IMR-90 (cell line): ENCODE data around the gene CD34. TPM values are rescaled to one million over a fixed set of nuclear protein-coding genes. Genes with fewer than 3 reads are reported as not detected.

Experiments
- ATAC-seq: fragments of 200-7000 bp; cut with Tn5 transposase; 2 replicates; pipeline ENCODE4 v1.9.1; 2020; ENCODE audit warnings: low read depth, mild to moderate bottlenecking, moderate library complexity
- BruUV-seq: library from RNA; stranded (reverse); fragments of 400-500 nt; replicated peaks from 2 replicates; lab custom pipeline; 2021; lab: Mats Ljungman, UMichigan
- CTCF ChIA-PET: fragments of 300-600 bp; formaldehyde crosslinking; extraction: SDS; loops from one replicate; lab custom pipeline; 2021; ENCODE audit warnings: antibody characterized with exemption; lab: Yijun Ruan, JAX
- POLR2A ChIA-PET: fragments of 300-600 bp; sonication (Branson Sonifier 250); formaldehyde crosslinking; loops from one replicate; lab custom pipeline; 2022; ENCODE audit warnings: antibody characterized with exemption; ENCODE audit not compliant: unreplicated experiment; lab: Charles Lee
- DNase-seq: peaks from one replicate; pipeline ENCODE4 v3.0.0; 2013
- H2AFZ ChIP-seq: replicated peaks from 2 replicates; pipeline ENCODE3; 2013; ENCODE audit warnings: low read length, mild to moderate bottlenecking; ENCODE audit not compliant: poor library complexity
- H2AK5ac ChIP-seq: 2 replicates; pipeline ENCODE4 v1.6.1; 2013; ENCODE audit warnings: low read depth, low read length, inconsistent platforms
- H2AK9ac ChIP-seq: replicated peaks from 2 replicates; pipeline ENCODE3; 2013; ENCODE audit warnings: mild to moderate bottlenecking, low read depth, low read length, moderate library complexity; ENCODE audit not compliant: poor library complexity
- H2BK120ac ChIP-seq: 2 replicates; pipeline ENCODE4 v1.6.1; 2013; ENCODE audit warnings: low read depth, low read length, inconsistent platforms
- H2BK15ac ChIP-seq: 3 replicates; pipeline ENCODE4 v1.6.1; 2013; ENCODE audit warnings: low read depth, low read length, inconsistent platforms
- H2BK20ac ChIP-seq: 2 replicates; pipeline ENCODE4 v1.6.1; 2013; ENCODE audit warnings: low read depth, mild to moderate bottlenecking, inconsistent platforms, low read length, moderate library complexity
- H2BK5ac ChIP-seq: 2 replicates; pipeline ENCODE4 v1.6.1; 2013; ENCODE audit warnings: mild to moderate bottlenecking, low read depth, low read length, inconsistent platforms; ENCODE audit not compliant: poor library complexity, severe bottlenecking
- H3K14ac ChIP-seq: replicated peaks from 2 replicates; pipeline ENCODE4 v1.6.1; 2013; ENCODE audit warnings: low read depth, low read length, inconsistent platforms
- H3K18ac ChIP-seq: 2 replicates; pipeline ENCODE4 v1.6.1; 2013; ENCODE audit warnings: low read depth, low read length, control low read depth
- H3K23ac ChIP-seq: 2 replicates; pipeline ENCODE4 v1.6.1; 2013; ENCODE audit warnings: low read depth, low read length, inconsistent platforms
- H3K27ac ChIP-seq: 2 replicates; pipeline ENCODE4 v1.5.1; 2013; ENCODE audit warnings: mild to moderate bottlenecking, control low read depth, low read length; ENCODE audit not compliant: insufficient read depth
- H3K27me3 ChIP-seq: 2 replicates; pipeline ENCODE4 v1.6.1; 2013; ENCODE audit warnings: low read length; ENCODE audit not compliant: control insufficient read depth, insufficient read depth
- H3K36me3 ChIP-seq: 2 replicates; pipeline ENCODE4 v1.6.1; 2013; ENCODE audit warnings: low read length, mixed read lengths; ENCODE audit not compliant: control insufficient read depth, insufficient read depth
- H3K4ac ChIP-seq: 2 replicates; pipeline ENCODE4 v1.6.1; 2013; ENCODE audit warnings: low read depth, low read length, inconsistent platforms
- H3K4me1 ChIP-seq: 2 replicates; pipeline ENCODE4 v1.6.1; 2013; ENCODE audit warnings: low read length, mixed read lengths; ENCODE audit not compliant: control insufficient read depth, insufficient read depth
- H3K4me2 ChIP-seq: 2 replicates; pipeline ENCODE4 v1.6.1; 2013; ENCODE audit warnings: low read depth, mild to moderate bottlenecking, control low read depth, low read length, moderate library complexity
- H3K4me3 ChIP-seq: 2 replicates; pipeline ENCODE4 v1.5.1; 2013; ENCODE audit warnings: low read depth, mild to moderate bottlenecking, control low read depth, low read length, moderate library complexity; ENCODE audit not compliant: insufficient read depth
- H3K56ac ChIP-seq: 2 replicates; pipeline ENCODE4 v1.6.1; 2013; ENCODE audit warnings: low read length, inconsistent platforms; ENCODE audit not compliant: insufficient read depth; ENCODE audit errors: extremely low read depth
- H3K79me1 ChIP-seq, 2 experiments: 2 replicates each; pipeline ENCODE4 v1.6.1; 2013; ENCODE audit warnings: low read length in 2 of 2, inconsistent platforms in 1 of 2, low read depth in 1 of 2
- H3K9ac ChIP-seq: 2 replicates; pipeline ENCODE4 v1.6.1; 2013; ENCODE audit warnings: low read depth, low read length, control low read depth
- H3K9me1 ChIP-seq: 2 replicates; pipeline ENCODE4 v1.6.1; 2013; ENCODE audit warnings: low read length, inconsistent platforms; ENCODE audit not compliant: insufficient read depth
- H3K9me3 ChIP-seq: 2 replicates; pipeline ENCODE4 v1.6.1; 2013; ENCODE audit warnings: low read length; ENCODE audit not compliant: control insufficient read depth, insufficient read depth
- H4K20me1 ChIP-seq: 2 replicates; pipeline ENCODE4 v1.6.1; 2013; ENCODE audit warnings: low read length, inconsistent platforms; ENCODE audit not compliant: insufficient read depth
- H4K5ac ChIP-seq: 2 replicates; pipeline ENCODE4 v1.6.1; 2013; ENCODE audit warnings: mild to moderate bottlenecking, low read depth, low read length, control low read depth
- H4K8ac ChIP-seq, 2 experiments: 2 replicates each; pipeline ENCODE4 v1.6.1; 2013; ENCODE audit warnings: low read depth in 2 of 2, low read length in 2 of 2, control low read depth in 1 of 2, inconsistent platforms in 1 of 2
- H4K91ac ChIP-seq: 2 replicates; pipeline ENCODE4 v1.6.1; 2013; ENCODE audit warnings: low read depth, low read length, inconsistent platforms; ENCODE audit not compliant: insufficient read depth
- BHLHE40 ChIP-seq: fragments of 150-350 bp; IDR thresholded peaks from 2 replicates; pipeline ENCODE4 v1.6.1; 2016; ENCODE audit warnings: mild to moderate bottlenecking, low read depth, low read length
- CEBPB ChIP-seq: IDR thresholded peaks from 2 replicates; pipeline ENCODE4 v1.6.1; 2012; ENCODE audit warnings: low read depth, low read length, improper control_type of control experiment
- CTCF ChIP-seq: conservative IDR thresholded peaks from 2 replicates; pipeline ENCODE4 v1.5.1; 2012; ENCODE audit warnings: mild to moderate bottlenecking, low read depth, low read length, improper control_type of control experiment
- ELK1 ChIP-seq: fragments of 150-350 bp; IDR thresholded peaks from 2 replicates; pipeline ENCODE4 v1.6.1; 2016; ENCODE audit warnings: low read depth, mild to moderate bottlenecking, low read length, moderate library complexity, borderline replicate concordance
- MAFK ChIP-seq: IDR thresholded peaks from 2 replicates; pipeline ENCODE4 v1.6.1; 2012; ENCODE audit warnings: low read depth, low read length, improper control_type of control experiment
- MAZ ChIP-seq: IDR thresholded peaks from 2 replicates; pipeline ENCODE4 v1.6.1; 2012; ENCODE audit warnings: low read depth, mild to moderate bottlenecking, low read length, improper control_type of control experiment, moderate library complexity, borderline replicate concordance
- MXI1 ChIP-seq: IDR thresholded peaks from 2 replicates; pipeline ENCODE4 v1.6.1; 2012; ENCODE audit warnings: low read depth, mild to moderate bottlenecking, low read length, moderate library complexity, borderline replicate concordance
- NFE2L2 ChIP-seq: fragments of 150-350 bp; IDR thresholded peaks from 2 replicates; pipeline ENCODE4 v1.6.1; 2016; ENCODE audit warnings: low read depth, mild to moderate bottlenecking, low read length
- POLR2A ChIP-seq: IDR thresholded peaks from 2 replicates; pipeline ENCODE4 v1.6.1; 2012; ENCODE audit warnings: mild to moderate bottlenecking, low read depth, low read length
- RAD21 ChIP-seq: IDR thresholded peaks from 2 replicates; pipeline ENCODE4 v1.6.1; 2012; ENCODE audit warnings: low read length, improper control_type of control experiment
- RFX5 ChIP-seq: IDR thresholded peaks from 2 replicates; pipeline ENCODE4 v1.8.0; 2012; ENCODE audit warnings: low read depth, mild to moderate bottlenecking, low read length, moderate library complexity
- SMC3 ChIP-seq: fragments of 150-350 bp; IDR thresholded peaks from 2 replicates; pipeline ENCODE4 v1.6.1; 2016; ENCODE audit warnings: low read depth, mild to moderate bottlenecking, antibody characterized with exemption, low read length, moderate library complexity
- WGBS, 2 experiments: methylation state at CpG; one replicate each; pipeline versions ENCODE4 v1.1.5 to v1.1.7; 2013; ENCODE audit warnings: missing lambda C conversion rate in 2 of 2; ENCODE audit not compliant: insufficient read length in 1 of 2; ENCODE audit errors: extremely low coverage in 2 of 2; 5-methylcytosine and 5-hydroxymethylcytosine counted together
- dilution Hi-C: fragments of 300-500 bp; cut with HindIII; formaldehyde crosslinking; loops from one replicate; pipeline ENCODE4 v1.14.3; 2018; ENCODE audit warnings: low sequenced_read_pairs; ENCODE audit not compliant: unreplicated experiment
- in situ Hi-C: fragments of 300-500 bp; cut with MboI; formaldehyde crosslinking; loops from 3 replicates; pipeline ENCODE4 v1.14.3; 2019; ENCODE audit warnings: low sequenced_read_pairs, inconsistent platforms, mixed read lengths
- intact Hi-C: fragments of 100-400 bp; cut with micrococcal nuclease; formaldehyde crosslinking; loops from 2 replicates; pipeline ENCODE4 v1.10.0; 2022
- polyA plus RNA-seq, 3 experiments: library from polyadenylated mRNA; depleted of rRNA; stranded (reverse); fragments of >200 nt; gene quantifications; 2 replicates each; pipeline ENCODE4 v1.2.3, GENCODE V29; 2012; ENCODE audit warnings: low replicate concordance in 1 of 3
- total RNA-seq: library from RNA; depleted of rRNA; stranded (reverse); fragments of >200 nt; gene quantifications from 2 replicates; pipeline ENCODE4 v1.2.3, GENCODE V29; 2012

The CD34 gene
- total and polyA plus RNA-seq, 2 of the 4 experiments (the other 2 are of a cell fraction) = 0.14 TPM; not detected in 1

GRCh38 chr1:207838156-207839082 lies 72.5 kb downstream of the CD34 start:
- Histone ChIP-seq H3K4me1 (no peaks in the 10 kb centered on the region; the same call in 1 of the 2 replicates), H3K9ac (no peak overlapping the region), H4K5ac (no peak overlapping the region), H4K20me1 (no peaks in the 10 kb centered on the region), H4K8ac (no peak overlapping the region), H2AFZ (no peak overlapping the region), H3K27me3 (no peaks in the 10 kb centered on the region), H3K9me1 (peaks cover 4% of the 10 kb centered on the region), H2AK9ac (no peak overlapping the region), H3K4me2 (no peak overlapping the region), H4K91ac (no peak overlapping the region), H2BK120ac (no peak overlapping the region), H3K14ac (no peak overlapping the region), H2BK20ac (no peak overlapping the region), H3K4ac (no peak overlapping the region), H3K36me3 (no peaks in the 10 kb centered on the region), H3K4me3 (no peak overlapping the region), H2BK15ac (no peak overlapping the region), H2AK5ac (no peak overlapping the region), H3K9me3 (no peaks in the 10 kb centered on the region), H3K56ac (no peak overlapping the region), H3K23ac (no peak overlapping the region), H3K18ac (no peak overlapping the region), H3K27ac (no peak overlapping the region), H3K79me1 (peaks cover 3 to 17% of the 10 kb centered on the region in 2 experiments; a peak in 2 of 4 replicates), H2BK5ac (no peak overlapping the region)
- ATAC-seq (no peak), DNase-seq (no peak)
- POLR2A ChIA-PET = no interaction called here
- intact Hi-C loops (no loop called here), dilution Hi-C loops (no loop called here), in situ Hi-C loops (no loop called here)
- TF ChIP-seq CTCF (no peak), SMC3 (no peak), MXI1 (no peak), POLR2A (no peak), MAFK (no peak), RAD21 (no peak), CEBPB (no peak), MAZ (no peak), RFX5 (no peak), NFE2L2 (no peak), ELK1 (no peak), BHLHE40 (no peak)
- CTCF ChIA-PET = interaction anchor here (0.9 kb wide), 1 partner anchor 11 kb away, joined by 6 read pairs; no protein-coding TSS in a partner anchor
- WGBS, 2 experiments = 97% methylated on average over 3 of the region's 15 CpGs; no CpG with 5 or more reads in 1 of the 2 experiments
- BruUV-seq = no TSS peak
